ENCODE measurements around the gene C20orf204.

DNA sequence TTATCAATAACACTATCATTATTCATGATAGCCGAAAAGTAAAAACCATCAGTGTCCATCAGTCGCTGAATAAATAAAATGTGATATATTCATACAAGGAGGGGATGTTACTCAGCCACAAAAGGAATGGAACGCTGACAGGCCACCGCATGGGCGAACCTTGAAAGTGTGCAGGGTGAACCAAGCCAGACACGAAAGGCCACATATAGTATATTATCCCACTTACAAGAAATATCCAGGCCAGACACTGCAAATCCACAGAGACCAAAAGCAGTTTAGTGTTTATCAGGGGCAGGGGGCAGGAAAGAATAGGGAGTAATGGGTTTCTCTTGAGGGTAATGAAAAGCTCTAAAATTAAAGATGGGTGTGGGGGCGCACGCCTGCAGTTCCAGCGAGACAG is 7.8 kb downstream of the C20orf204 start:
- TF ChIP-seq, protein P1, sequence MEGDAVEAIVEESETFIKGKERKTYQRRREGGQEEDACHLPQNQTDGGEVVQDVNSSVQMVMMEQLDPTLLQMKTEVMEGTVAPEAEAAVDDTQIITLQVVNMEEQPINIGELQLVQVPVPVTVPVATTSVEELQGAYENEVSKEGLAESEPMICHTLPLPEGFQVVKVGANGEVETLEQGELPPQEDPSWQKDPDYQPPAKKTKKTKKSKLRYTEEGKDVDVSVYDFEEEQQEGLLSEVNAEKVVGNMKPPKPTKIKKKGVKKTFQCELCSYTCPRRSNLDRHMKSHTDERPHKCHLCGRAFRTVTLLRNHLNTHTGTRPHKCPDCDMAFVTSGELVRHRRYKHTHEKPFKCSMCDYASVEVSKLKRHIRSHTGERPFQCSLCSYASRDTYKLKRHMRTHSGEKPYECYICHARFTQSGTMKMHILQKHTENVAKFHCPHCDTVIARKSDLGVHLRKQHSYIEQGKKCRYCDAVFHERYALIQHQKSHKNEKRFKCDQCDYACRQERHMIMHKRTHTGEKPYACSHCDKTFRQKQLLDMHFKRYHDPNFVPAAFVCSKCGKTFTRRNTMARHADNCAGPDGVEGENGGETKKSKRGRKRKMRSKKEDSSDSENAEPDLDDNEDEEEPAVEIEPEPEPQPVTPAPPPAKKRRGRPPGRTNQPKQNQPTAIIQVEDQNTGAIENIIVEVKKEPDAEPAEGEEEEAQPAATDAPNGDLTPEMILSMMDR (conservative IDR thresholded peaks at IDR 0.05; ENCODE audit: low read depth, low read length), result no peak
- no peak for TF ChIP-seq EZH2phosphoT487 (IDR thresholded peaks at IDR 0.05; ENCODE audit: borderline replicate concordance, low read length)

Measured in PC-3 (cell line).